SHP77 (cell line): ENCODE measurements around the gene FUZ.

Source experiments
- DNase-seq, 2 experiments: peaks; one replicate each; lab custom pipeline; 2025; lab: John Stamatoyannopoulos, UW

Gene FUZ

DNA sequence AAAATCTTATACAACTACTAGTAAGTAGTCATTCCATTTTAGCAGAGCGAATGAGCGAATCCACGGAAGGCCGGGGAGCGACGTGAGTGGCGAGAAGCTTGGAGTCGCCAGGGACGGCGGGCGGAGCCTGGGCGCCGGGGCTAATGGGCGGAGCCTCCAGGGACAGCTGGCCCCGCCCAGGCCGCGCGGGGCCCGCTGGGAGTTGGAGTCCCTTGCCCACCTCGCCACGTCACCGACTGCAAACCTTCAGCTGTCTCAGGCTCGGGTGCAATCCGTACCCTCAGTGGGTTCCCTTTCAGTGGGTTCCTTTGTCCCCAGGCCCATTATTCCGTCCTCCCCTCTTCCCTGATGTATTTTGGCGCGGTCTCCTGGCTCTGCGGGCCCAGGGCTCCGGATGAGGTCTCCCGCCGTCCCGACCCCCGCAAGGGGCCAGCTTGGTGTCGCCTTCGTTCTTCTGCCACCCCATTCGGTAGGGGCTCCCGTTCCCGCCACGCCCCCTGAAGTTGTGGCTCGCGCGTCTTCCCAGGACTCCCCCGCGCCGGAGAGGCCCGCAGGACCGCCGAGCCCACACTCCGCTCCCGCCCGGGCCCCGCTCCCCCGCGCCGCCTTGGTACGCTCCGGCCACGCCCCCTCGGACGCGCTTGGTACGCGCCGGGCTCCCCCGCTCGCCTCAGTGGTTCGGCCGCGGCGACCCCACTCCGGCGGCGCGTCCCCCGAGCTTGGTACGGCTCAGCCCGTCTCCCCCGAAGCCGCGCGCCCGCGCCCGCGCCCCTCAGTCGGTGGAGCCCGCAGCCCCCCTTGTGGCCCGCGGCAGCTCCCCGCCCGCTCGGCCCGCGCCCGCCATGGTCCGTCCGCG, 37.6 kb upstream of the FUZ start, which contains the start of gene PTOV1:
TSS of gene PTOV1 (plus strand) at position 673 of the 856 bp plus-strand sequence.
- peak; percentile 88 to 90 for DNase-seq

GRCh38 chr19:49850221-49850486, 37.1 kb upstream of the FUZ start:
- no peak for DNase-seq

DNA sequence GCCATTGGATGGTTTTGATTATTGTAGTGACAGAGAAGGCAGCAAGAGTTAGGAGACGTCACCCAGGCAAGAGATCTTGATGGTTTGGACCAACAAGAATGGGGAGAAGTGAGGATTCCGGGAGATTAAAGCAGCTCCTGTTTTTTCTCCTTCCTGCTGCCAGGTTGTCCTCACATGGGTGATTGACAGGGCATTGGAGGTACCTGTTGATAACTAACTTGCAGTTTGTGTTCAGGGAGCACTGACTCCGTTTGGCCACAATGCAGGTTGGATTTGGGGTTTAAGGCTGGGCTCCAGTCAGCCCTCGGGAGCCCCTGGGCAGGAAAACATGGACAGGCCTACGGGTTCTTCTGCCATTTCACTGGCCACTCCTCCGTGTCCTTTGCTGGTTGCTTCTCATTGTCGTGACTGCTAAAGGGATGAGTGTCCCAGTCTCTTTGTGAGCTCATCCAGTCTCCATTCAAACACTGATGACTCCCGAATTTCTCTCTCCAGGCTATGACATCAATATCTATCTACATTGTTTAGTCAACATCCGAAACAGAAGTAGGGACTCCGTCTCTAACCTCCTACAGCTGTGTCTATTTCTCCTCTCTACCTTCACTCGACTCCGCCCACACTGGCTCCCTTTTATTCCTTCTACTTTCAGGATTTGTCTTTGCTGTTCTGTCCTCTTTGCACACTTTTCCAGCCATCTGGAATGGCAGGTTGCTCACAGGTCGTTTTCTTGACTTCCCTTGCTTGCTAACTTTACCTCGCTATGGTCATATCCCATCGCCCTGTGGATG, 36.5 kb upstream of the FUZ start:
- no peak for DNase-seq

GRCh38 chr19:49848938-49849337, 35.8 kb upstream of the FUZ start:
- no peak for DNase-seq

DNA sequence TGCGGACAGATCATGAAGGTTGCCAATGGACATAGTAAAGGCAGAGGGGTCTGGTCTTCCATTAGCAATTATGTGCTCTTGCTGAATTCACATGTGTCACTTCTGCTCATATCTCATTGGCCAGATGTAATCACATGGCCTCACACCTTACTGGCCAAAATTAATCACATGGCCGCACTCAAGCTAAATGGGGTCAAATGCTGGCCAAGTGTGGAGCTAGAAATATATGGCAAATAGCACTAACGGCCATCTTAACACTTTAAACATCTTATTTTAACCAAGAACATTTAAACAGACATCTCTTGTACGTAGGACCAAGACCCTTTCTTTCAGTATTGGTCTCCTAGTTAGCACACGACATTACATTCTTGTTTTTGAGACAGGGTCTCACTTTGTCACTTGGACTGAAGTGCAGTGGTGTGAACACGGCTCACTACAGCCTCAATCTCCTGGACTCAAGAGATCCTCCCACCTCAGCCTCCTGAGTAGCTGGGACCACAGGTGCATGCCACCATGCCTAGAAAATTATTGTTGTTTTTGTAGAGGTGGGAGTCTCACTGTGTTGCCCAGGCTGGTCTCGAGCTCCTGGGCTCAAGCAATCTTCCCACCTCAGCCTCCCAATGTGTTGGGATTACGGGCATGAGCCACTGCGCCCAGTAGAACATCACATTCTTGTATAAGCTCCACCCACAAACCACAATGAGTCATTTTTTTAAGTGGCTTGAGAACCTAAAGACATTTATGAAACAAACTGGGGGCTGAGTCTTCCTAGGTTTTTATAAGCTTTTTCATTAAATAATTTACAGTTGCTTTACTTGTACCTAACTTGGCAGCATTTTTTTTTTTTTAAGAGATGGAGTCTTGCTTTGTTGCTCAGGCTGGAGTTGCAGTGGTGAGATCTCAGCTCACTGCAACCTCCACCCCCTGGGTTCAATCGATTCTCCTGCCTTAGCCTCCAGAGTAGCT, 34.9 kb upstream of the FUZ start:
- DNase-seq, result no peak

DNA sequence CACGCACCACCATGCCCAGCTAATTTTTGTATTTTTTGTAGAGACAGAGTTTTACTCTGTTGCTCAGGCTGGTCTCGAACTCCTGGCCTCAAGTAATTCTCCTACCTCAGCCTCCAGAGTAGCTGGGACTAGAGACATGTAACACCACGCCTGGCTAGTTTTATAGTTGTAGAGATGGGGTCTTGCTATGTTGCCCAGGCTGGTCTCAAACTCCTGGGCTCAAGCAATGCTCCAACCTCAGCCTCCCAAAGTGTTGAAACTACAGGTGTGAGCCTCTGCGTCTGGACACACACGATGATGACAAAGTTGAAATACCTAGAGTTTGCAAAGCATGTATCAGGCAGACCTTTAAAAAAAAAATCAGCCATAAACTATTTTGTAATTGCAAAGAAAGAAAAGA, 33.3 kb upstream of the FUZ start:
- DNase-seq, result no peak

DNA sequence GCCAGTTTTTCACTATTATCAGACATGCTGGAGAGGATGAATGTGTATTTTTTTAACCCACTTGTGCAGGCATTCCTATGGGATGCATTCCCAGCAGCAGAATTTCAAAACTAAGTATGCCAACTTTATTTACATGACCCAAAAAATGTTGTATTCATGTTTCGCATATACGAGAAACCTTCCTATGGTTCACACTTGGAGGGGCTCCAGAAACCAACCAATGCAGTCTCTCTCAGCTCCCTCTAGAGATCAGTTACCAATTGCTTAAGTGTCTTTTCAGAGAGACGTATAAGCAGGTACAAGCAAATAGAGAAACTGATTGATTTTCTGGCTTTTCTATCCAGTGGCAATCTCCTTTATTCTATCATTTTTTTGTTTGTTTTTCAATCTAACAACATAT, 32.3 kb upstream of the FUZ start:
- no peak for DNase-seq

DNA sequence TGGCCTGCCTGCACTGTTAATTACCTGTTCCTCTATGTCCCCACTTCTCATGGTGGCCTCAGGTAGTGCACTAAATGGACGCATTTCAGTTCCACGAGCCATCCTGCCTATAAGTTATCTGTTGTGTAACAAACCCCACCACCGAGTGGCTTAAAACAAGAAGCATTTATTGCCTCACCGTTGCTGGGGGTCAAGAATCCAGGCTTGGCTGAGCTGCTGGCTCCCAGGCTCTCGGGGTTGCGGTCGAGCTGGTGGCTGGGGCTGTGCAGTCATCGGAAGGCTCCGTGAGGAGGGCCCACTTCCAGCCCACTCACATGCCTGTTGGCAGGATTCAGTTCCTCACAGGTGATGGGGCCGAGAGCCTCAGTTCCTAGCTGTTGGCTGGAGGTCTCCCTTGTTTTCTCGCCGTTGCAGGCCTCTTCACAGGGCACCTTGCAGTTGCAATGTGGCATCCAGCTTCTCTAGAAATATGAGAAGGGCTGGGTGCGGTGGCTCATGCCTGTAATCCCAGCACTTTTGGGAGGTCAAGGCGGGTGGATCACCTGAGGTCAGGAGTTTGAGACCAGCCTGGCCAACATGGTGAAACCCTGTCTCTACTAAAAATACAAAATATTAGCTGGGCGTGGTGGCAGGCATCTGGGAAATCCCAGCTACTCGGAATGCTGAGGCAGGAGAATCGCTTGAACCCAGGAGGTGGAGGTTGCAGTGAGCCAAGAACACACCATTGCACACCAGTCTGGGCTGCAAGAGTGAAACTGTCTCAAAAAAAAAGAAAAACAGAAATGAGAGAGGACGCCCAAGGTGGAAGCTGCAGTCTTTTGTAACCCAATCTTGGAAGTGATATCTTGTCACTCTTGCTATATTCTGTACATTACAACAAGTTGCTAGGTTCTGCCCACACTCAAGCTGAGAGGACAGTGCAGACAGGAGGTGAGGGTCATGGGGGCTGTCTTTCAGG, 31.3 kb upstream of the FUZ start:
- no peak for DNase-seq

DNA sequence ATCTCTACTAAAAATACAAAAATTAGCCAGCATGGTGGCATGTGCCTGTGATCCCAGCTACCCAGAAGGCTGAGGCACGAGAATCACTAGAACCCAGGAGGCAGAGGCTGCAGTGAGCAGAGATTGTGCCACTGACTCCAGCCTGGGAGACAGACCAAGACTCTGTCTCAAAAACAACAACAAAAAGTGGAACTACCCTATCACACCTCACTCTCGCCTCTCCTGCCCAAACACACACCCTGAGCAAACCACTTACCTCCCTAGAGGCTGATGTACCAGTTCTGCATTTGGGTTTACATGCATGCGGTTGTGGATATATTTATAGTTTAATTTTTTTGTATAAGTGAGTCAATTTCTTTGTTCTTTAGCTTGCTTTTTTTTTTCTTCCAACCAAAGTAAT, 30.2 kb upstream of the FUZ start:
- no peak for DNase-seq

GRCh38 chr19:49840736-49841249, 27.7 kb upstream of the FUZ start:
- no peak for DNase-seq

DNA sequence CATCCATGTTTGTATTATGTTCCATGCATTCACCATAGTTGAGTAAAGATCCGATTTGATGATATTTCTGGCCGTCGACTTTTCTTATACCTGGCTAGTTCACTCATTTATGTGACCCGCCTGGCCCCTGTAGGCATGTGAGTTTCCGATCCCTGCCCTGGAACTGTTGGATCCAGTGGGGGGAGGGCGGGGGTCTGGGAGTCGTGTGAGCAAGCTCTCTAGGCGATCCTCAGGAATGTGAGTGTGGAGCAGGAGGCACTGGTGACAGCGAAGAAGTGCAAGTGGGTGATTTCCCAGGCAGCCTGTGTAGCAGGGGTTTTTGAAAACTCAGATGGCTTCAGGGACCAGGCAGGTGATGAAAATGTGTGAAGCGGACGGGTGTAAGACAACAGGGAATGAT, 27.2 kb upstream of the FUZ start:
- no peak for DNase-seq

DNA sequence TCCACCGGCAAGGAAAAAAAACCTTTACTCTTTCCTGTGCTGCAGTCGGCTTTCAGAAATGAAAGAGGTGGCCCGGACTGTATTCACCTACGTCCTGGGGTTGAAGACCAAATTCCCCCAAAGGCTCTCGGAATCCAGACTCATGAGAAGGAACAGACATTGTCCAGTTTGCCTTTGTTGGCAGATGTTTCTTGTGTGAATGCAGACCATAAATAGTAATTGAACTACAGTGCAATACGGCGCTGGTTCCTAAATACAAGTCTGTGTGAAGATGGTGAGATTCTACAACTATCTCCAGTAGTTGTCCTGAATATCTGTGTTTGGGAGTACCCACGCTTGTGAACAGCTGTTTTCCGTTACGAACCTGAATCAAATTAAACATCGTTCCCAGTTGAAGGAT, 26.6 kb upstream of the FUZ start:
- DNase-seq, result no peak

- no peak for DNase-seq
Measured at GRCh38 chr19:49838885-49839588, 25.9 kb upstream of the FUZ start.

GRCh38 chr19:49837425-49837824, 24.3 kb upstream of the FUZ start:
- no peak for DNase-seq

GRCh38 chr19:49837009-49837310, 23.9 kb upstream of the FUZ start:
- no peak for DNase-seq

DNA sequence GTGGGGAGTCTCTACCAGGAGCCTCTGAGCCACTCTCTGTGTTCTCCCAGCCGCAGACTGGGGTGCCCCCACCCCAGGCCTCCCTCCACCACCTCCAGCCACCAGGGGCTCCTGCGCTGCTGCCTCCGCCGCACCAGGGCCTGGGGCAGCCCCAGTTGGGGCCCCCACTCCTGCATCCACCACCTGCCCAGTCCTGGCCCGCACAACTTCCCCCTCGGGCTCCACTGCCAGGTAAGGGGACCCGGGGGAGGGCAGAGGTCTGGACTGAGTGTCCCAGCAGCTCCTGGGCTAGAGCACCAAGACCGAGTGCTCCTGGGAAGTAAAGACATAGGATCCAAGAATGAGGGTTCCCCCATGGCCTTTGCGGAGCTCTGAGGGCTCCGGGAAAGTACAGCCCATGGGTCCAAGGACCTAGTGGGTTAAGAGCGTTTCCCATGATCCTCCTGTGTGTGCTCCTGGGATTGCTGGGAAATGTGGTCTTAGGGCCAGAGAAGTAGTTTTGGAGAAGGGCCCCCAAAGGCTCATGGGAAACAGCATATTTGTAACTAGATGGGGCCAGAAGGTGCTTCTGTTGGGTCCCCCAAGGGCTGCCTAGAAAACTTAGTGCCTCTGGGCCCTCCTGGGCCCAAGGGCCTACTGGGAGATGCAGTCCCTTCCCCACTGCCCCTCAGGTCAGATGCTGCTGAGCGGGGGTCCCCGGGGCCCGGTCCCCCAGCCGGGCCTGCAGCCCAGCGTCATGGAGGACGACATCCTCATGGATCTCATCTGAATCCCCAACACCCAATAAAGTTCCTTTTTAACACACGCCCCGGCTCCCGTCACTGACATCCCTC, 23.3 kb upstream of the FUZ start:
- no peak for DNase-seq

DNA sequence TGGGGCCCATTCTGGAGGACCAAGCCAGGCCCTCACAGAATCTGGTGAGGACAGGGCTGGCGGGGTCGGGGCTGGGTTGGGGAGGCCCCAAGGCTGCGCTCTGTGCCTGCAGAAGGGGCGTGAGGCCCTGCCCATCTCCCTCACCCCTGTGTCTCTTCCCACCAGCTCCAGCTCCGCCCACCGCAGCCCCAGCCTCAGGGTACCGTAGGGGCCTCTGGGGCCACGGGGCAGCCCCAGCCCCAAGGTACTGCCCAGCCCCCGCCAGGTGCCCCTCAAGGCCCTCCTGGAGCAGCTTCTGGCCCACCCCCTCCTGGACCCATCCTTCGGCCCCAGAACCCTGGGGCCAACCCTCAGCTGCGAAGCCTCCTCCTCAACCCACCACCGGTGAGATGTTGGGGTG, 22.5 kb upstream of the FUZ start:
- no peak for DNase-seq

DNA sequence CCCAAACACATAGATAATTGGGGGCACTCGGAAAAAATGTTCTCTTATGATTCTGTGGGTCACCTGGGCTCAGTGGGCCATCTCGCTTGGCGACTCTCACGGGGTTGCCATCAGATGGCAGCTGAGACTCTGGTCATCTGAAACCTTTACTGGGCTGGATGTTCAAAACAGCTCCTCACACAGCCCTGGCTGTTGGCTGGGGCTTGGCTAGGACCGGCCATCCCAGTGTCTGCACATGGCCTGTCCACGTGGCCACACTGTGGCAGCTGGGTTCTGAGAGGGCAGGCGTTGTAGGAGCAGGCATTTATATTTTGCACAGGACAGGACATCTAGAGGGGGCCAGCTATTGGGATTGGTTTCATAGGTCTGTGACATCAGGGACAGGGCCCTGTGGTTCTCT, 20.5 kb upstream of the FUZ start:
- DNase-seq, result no peak

- DNase-seq, result no peak
Measured at GRCh38 chr19:49832556-49832955, 19.5 kb upstream of the FUZ start.

DNA sequence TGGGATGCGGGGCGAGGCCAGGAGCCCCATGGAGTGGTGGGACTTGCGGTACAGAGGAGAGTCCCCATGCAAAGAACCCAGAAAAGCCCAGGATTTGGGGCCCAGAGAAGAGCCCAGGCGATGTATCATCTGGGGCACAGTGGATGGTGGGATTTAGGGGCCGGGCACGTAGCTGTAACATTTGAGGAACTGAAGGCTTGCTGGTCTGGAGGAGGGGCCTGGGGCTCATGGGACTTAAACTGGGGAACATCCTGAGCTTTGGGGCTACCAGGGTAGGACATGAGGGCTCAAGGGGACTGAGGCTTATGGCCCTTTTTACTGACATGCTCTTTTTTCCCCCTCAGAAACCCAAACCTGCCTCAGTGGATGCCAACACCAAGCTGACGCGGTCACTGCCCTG, 18.5 kb upstream of the FUZ start:
- DNase-seq, result no peak
